DOHH2 (cell line): ENCODE data around the gene HOXC11.
A peak's percentile ranks its signal among the peaks of the same experiment; 100 is the strongest.

Source experiments
- H3F3A ChIP-seq: fragments of 200-600 bp; sonication (generic), shearing (Covaris generic); 2 replicates; pipeline ENCODE4 v1.6.0; 2016; ENCODE audit warnings: antibody characterized with exemption, mild to moderate bottlenecking; ENCODE audit not compliant: control insufficient read depth, insufficient read depth
- H3K27ac ChIP-seq: fragments of 200-600 bp; sonication (generic); 2 replicates; pipeline ENCODE4 v1.5.1; 2014; ENCODE audit warnings: low read depth, mild to moderate bottlenecking, low read length, moderate library complexity
- H3K27me3 ChIP-seq: fragments of 200-600 bp; sonication (generic); 2 replicates; pipeline ENCODE4 v1.6.1; 2014; ENCODE audit warnings: mild to moderate bottlenecking, low read length, mixed read lengths; ENCODE audit not compliant: control insufficient read depth
- H3K36me3 ChIP-seq: fragments of 200-600 bp; sonication (generic); 2 replicates; pipeline ENCODE4 v1.6.1; 2014; ENCODE audit warnings: mild to moderate bottlenecking, low read length, moderate library complexity, mixed read lengths; ENCODE audit not compliant: control insufficient read depth
- H3K4me1 ChIP-seq: fragments of 200-600 bp; sonication (generic); 2 replicates; pipeline ENCODE4 v1.6.1; 2014; ENCODE audit warnings: mild to moderate bottlenecking, low read length, mixed read lengths; ENCODE audit not compliant: control insufficient read depth
- H3K4me2 ChIP-seq: fragments of 200-600 bp; sonication (generic); 2 replicates; pipeline ENCODE4 v1.6.0; 2014; ENCODE audit warnings: mild to moderate bottlenecking, low read length, moderate library complexity
- H3K4me3 ChIP-seq: fragments of 200-600 bp; sonication (generic); 2 replicates; pipeline ENCODE4 v1.5.1; 2014; ENCODE audit warnings: mild to moderate bottlenecking, low read length, mixed read lengths
- H3K79me2 ChIP-seq: fragments of 200-600 bp; sonication (generic); 2 replicates; pipeline ENCODE4 v1.6.1; 2014; ENCODE audit warnings: mild to moderate bottlenecking, low read length, mixed read lengths; ENCODE audit not compliant: control insufficient read depth
- H3K9me2 ChIP-seq: fragments of 200-600 bp; sonication (generic); replicated peaks from 2 replicates; pipeline ENCODE4 v1.6.1; 2014; ENCODE audit warnings: mild to moderate bottlenecking, low read length, mixed read lengths; ENCODE audit not compliant: control insufficient read depth
- H3K9me3 ChIP-seq: fragments of 200-600 bp; sonication (generic); 2 replicates; pipeline ENCODE4 v1.6.1; 2014; ENCODE audit warnings: antibody characterized with exemption, low read length, mixed read lengths; ENCODE audit not compliant: control insufficient read depth, insufficient read depth
- H4K20me1 ChIP-seq: fragments of 200-600 bp; sonication (generic); 2 replicates; pipeline ENCODE4 v1.6.0; 2014; ENCODE audit warnings: low read depth, mild to moderate bottlenecking, antibody characterized with exemption, low read length, moderate library complexity; ENCODE audit not compliant: control insufficient read depth, insufficient read depth
- CTCF ChIP-seq: fragments of 200-600 bp; sonication (generic); IDR thresholded peaks from one replicate; pipeline ENCODE4 v1.5.1; 2014; ENCODE audit warnings: antibody characterized with exemption, mild to moderate bottlenecking, low read depth, low read length; ENCODE audit not compliant: poor library complexity, severe bottlenecking
- EZH2phosphoT487 ChIP-seq: fragments of 200-600 bp; sonication (generic); IDR thresholded peaks from 2 replicates; pipeline ENCODE4 v1.6.1; 2017; ENCODE audit warnings: borderline replicate concordance, mild to moderate bottlenecking, antibody characterized with exemption, low read length, moderate library complexity, mixed read lengths

The HOXC11 gene

GRCh38 chr12:53937099-53937498 lies 35.8 kb upstream of the HOXC11 start:
- no peaks in the 10 kb centered on the region for H3K9me2 ChIP-seq
- no peaks in the 10 kb centered on the region for H3K79me2 ChIP-seq
- peaks cover 6% of the 10 kb centered on the region for H3K4me1 ChIP-seq
- H3K27me3 ChIP-seq, result peaks cover 76% of the 10 kb centered on the region
- H3K36me3 ChIP-seq, result no peaks in the 10 kb centered on the region
- H3K4me3 ChIP-seq, result no peak overlapping the region
- H3F3A ChIP-seq, result no peaks in the 10 kb centered on the region
- H4K20me1 ChIP-seq, result no peaks in the 10 kb centered on the region
- TF ChIP-seq EZH2phosphoT487 (no peak), CTCF (no peak)
- H3K4me2 ChIP-seq, result no peak overlapping the region
- H3K27ac ChIP-seq, result no peak overlapping the region
- H3K9me3 ChIP-seq, result no peaks in the 10 kb centered on the region

GRCh38 chr12:53937596-53938325 lies 35.2 kb upstream of the HOXC11 start:
- no peaks in the 10 kb centered on the region for H3K79me2 ChIP-seq
- peaks cover 6% of the 10 kb centered on the region for H3K4me1 ChIP-seq
- H3K27me3 ChIP-seq, result peaks cover 74% of the 10 kb centered on the region
- no peak overlapping the region for H3K4me3 ChIP-seq
- no peaks in the 10 kb centered on the region for H4K20me1 ChIP-seq
- H3K9me2 ChIP-seq, result no peaks in the 10 kb centered on the region
- no peak overlapping the region for H3K4me2 ChIP-seq
- no peak overlapping the region for H3K27ac ChIP-seq
- no peaks in the 10 kb centered on the region for H3K36me3 ChIP-seq
- H3F3A ChIP-seq, result no peaks in the 10 kb centered on the region
- TF ChIP-seq CTCF, result no peak
- no peak for TF ChIP-seq EZH2phosphoT487
- no peaks in the 10 kb centered on the region for H3K9me3 ChIP-seq

GRCh38 chr12:53938326-53939140 lies 34.4 kb upstream of the HOXC11 start, which contains the start of gene HOXC13:
Gene HOXC13, plus strand, starts transcription at chr12:53938831. Its CDS starts 76 bp downstream, at chr12:53938907.
- peaks cover 72% of the 10 kb centered on the region for H3K27me3 ChIP-seq
- peaks cover 6% of the 10 kb centered on the region for H3K4me1 ChIP-seq
- no peak for TF ChIP-seq CTCF
- TF ChIP-seq EZH2phosphoT487, result no peak
- no peaks in the 10 kb centered on the region for H3K9me2 ChIP-seq
- H3K79me2 ChIP-seq, result no peaks in the 10 kb centered on the region
- H3K4me3 ChIP-seq, result no peak within 1 kb of the TSS
- H3F3A ChIP-seq, result no peaks in the 10 kb centered on the region
- H3K9me3 ChIP-seq, result no peaks in the 10 kb centered on the region
- no peaks in the 10 kb centered on the region for H4K20me1 ChIP-seq
- no peaks in the 10 kb centered on the region for H3K36me3 ChIP-seq
- H3K27ac ChIP-seq, result no peak within 1 kb of the TSS
- peak within 1 kb of the TSS; percentile 38 for H3K4me2 ChIP-seq
